GM21381 (cell line): ENCODE measurements around the gene DIP2C.

Source experiments
- ATAC-seq: cut with Tn5 transposase; IDR thresholded peaks from one replicate; pipeline ENCODE4 v1.9.1; 2021; ENCODE audit warnings: mild to moderate bottlenecking, moderate library complexity; ENCODE audit not compliant: unreplicated experiment

DIP2C gene

DNA sequence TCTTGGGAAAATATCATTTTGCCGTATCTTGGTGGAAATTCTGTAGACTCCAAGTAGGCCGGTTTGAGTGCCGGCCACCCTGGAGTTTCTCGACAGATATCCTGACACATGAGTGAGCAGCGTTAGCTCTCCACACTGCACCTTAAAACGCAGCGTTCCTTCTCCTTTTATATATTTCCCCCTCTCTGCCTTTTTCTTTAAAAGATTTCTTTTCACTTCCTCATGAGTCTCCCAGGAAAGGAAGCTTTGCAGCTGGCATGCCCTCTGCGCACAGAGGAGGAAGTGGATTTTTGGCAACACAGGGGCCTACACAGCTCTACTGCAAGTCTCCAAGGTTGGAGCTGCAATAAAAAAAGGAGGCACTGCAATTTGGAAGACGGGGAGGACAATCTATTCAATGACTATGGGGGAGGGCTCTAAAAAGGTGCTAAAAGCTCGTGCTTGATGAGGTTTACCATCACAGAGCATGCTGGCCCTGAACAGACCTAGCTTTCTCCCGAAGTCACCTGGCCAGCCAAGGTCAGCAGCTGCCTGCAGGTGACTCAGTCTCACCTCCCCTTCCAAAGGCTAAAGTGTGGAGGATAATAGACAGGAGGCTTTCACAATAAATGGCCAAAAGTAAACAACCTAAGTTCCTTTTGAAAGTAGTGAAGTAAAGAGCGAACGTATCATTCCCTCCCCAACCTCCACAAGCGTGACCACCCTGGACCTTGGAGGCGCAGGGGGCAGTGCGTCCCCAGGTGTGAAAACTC lies 301.4 kb downstream of the DIP2C start:
- ATAC-seq = no peak

DNA sequence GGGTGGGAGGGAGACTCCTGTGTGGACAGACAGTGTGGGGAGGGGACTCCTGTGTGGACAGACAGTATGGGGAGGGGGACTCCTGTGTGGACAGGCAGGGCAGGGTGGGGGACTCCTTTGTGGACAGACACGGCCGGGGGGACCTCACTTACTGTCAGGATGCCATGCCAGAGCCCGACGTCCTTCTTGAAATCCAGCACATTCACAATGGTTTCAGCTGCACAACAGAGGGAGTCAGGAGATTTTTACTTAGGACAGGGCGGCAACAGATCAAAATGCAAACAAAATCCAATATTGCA lies 301.9 kb downstream of the DIP2C start:
- no peak for ATAC-seq

DNA sequence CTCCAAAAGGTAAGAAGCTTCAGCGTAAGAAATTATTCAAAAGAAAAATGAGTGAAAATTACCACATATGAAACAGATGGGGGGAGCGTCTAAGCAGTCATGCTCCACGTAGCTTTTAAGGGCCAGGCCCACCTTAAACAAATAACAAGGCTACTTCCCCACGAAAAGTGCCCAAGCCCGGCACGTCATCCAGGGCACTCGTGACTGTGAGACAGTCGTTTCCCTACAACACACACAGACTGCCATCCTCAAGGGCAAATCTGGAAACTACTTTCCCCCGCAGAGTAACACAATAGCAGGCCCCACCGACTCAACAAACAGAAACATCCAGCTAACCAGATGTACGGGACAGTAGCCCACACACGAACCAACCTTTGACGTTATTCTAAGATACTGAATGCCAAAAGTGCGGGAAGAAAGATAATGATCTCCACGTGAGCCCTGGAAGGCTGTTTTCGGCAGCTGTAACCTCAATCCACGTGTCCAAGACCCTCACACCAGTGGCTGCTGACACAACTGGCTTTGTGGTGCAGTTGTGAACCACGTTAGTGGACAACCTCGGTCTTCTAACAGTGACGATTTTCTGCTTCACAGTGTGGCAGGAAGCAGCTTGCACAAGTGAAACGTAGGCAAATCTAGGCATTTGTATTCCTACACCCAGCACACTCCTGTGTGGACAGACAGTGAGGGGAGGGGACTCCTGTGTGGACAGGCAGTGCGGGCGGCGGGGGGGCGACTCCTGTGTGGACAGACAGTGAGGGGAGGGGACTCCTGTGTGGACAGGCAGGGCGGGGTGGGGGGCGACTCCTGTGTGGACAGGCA lies 302.5 kb downstream of the DIP2C start:
- ATAC-seq = no peak

DNA sequence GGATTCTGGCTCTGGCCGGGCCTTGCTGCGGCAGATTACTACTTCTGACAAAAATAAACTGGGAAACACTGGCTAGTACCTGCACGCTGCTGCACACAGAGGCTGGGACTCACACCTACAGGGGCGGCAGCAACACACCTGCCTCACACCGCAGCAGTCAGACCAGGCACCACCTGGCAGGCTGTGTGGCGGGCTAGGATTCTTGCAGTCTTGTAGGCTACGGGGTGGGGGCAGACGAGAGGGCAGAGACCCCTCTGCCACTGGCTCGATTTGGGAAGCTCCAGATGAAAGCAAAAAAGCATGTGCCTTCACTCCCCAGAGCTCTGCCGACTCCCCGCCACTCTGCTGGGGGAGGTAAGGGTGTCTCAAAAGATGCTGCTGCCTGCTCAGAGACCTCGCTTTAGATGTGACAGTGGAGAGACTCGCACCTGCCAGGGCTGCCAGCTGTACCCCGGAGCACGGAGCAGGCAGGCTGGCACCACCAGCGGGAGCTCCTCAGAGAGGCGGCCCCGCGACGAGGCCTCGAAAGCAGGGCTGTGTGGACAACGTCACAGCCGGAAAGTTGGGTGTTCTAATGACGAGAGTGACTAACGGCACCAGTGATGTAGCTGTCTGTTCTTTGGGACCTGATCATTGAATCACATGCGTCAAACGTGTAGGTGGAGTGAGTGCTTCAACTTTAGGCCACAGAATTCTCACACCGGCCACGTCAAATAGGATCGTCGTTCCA lies 303.7 kb downstream of the DIP2C start:
- ATAC-seq = no peak

DNA sequence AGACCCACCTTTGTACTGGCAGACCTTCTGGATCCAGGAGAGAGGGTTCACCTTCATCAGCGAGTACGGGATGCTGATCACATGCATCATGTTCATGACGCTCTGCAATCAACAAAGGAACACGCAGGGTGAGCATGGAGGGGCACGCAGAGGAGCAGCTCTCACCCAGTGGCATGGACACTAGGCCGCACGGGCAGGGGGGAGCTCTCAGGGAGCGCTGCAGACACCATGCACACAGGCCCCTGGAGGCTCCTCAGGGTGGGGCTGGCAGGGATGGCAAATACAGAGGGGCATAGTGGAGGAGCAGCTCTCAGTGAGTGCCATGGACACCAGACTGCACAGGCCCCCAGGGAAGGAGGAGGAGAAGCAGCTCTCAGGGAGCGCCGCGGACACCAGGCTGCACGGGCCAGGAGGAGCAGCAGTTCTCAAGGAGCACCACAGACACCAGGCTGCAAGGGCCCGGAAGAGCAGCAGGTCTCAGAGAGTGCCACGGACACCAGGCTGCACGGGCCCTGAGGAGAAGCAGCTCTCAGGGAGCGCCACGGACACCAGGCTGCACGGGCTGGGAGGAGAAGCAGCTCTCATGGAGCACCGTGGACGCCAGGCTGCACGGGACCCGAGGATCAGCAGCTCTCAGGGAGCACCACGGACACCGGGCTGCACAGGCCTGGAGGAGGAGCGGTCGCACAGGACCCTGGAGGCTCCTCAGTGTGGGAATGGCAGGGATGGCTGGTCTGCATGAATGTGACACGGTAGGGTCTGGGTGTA lies 304.7 kb downstream of the DIP2C start:
- ATAC-seq = no peak

DNA sequence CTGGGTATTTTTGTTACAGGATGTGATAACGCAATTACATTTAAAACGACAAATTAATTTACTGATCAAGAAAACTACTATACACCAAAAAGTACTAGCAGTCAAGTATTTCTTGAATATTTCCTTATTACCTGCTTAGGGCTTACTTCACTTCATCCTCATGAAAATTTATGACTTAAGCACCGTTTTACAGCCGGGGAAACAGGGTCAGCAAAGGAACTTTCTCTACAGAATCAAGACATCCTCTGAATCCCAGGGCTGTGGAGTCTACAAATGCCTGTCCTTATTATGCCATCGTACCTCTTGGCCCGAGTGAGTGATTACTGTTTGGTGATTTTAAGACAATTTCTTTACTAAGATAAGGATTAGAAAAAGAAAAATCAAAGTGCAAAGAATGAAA lies 305.9 kb downstream of the DIP2C start:
- no peak for ATAC-seq

DNA sequence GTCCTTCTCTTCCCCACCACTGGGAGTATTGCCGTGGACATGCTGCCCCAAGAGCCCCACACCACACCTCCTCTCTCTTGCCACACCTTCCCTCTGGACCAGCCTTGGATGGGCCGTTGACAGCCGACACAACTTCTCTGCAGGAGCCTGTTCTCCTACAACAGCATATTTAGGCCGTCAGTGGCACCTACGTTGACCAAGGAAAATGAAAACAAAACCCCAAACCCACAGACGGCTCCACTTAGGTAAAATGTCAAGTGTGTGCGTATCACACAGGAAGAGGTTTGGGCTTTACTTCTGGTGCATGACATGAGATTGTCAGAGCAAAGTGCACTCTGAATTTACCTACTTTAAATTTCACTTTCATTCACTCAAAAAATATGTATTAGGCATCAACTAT lies 307.7 kb downstream of the DIP2C start:
- no peak for ATAC-seq

DNA sequence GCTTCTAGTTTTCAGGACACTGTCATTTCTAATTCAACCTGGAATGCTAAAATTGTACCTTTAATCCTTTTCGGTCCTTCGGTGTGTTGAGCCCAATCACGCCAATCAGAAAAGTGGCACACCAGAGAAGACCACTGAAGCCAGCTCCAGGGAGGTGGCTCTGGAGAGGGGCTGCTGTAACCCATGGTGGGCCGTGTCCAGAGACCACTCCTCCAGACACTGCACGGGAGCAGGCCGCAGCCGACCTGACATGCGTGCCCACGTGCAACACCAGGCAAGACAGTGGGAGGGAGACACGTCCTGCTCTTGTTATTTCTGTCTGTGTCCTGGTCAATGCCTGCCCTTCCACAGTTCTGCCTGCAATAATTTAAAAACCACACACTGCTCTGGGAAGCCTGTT lies 308.1 kb downstream of the DIP2C start:
- no peak for ATAC-seq

DNA sequence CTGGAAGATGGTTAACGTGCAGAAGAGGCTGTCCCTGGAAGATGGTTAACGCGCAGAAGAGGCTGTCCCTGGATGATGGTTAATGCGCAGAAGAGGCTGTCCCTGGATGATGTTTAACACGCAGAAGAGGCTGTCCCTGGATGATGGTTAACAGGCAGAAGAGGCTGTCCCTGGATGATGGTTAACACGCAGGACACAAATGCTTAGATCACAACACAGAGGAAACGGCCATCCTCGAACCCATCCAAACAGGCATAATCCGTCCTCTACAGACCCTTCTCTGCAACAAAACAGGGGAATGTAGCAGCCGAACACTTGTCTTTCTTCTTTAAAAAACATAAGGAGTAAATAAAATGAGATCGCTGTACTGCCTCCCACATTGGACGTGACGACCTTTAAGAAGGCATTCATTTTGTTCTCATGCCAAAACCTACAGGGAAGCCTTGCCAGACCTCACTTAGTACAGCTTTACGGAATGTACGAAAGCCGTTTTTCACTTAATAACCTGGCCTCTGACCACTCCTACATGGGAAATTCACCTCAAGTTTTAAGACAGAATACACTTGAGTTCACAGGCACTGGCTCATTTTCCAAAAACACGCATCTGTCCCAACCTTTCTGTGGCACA lies 309.0 kb downstream of the DIP2C start:
- ATAC-seq = no peak

DNA sequence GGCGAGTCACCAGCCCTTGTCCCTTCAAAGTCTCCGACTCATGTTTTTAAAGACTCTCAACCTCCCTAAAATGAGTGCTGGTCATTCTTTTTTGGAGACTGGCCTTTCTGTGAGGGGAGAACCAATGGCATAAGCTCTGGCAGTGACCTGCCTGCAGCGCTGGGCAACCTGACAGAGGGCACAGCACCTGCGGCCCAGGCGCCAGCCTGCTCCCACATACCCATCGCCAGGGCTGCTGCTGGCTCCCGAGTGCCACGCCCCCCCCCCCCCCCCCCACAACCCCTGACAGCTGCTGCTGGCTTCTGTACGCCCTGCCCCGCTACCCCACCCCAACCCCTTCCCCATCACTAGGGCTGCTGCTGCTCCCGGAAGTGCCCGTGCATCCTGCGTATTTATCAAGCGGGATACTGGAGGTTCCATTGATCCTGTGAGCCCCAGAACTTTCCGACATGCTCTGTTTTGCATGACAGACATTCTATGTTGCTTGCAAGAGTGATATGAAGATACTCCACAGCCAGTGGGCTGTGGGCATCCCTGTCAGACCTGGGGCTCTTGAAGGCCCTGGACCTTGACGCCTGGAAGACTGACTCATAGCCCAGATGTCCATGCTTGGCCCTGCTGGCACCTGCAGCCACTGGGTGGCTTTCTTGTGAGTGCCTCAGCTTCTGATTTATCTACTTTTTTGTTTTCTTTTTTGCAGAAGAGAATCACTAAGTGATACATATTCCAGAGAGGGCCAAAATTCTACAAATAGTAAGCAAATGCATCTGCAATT lies 310.4 kb downstream of the DIP2C start:
- no peak for ATAC-seq

DNA sequence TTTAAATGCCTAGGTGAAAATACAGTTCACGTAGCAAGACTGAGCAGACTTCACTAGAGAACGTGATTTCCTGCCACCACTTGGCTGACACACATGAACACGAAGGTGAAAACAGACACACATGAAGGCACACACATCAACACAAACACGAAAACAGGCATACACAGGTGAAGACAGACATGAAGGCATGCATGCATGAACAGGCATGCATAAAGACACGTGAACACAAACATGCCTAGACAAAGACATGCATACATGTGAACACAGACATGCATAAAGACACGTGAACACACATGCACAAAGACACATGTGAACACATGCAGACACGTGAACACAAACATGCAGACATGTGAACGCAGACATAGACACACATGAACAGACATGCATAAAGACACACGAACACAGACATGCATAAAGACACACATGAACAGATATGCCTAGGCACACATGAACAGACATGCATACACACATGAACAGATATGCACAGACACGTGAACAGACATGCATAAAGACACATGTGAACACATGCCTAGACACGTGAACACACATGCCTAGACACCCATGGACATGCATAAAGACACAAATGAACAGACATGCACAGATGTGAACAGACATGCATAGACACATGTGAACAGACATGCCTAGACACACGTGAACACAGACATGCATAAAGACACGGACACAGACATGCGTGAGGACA lies 311.1 kb downstream of the DIP2C start:
- no peak for ATAC-seq

DNA sequence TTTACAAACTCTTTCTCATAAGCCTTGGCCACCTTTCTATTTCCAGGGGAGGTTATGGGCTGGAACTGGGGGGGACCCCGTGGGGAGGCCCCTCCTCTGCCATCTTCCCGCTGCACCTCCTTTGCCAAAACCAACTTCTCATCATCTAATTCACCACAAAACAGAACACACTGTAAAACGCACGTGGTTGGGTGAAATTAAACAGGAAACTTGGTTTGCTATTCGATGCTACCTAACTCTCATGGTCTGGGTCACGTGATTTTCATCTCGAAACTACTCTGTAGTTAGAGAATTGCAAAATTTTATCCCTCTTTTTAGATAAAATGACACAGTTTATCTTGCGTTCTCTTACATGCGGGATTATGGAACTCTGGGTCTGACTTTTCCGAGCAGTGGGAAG lies 312.2 kb downstream of the DIP2C start:
- ATAC-seq = no peak

DNA sequence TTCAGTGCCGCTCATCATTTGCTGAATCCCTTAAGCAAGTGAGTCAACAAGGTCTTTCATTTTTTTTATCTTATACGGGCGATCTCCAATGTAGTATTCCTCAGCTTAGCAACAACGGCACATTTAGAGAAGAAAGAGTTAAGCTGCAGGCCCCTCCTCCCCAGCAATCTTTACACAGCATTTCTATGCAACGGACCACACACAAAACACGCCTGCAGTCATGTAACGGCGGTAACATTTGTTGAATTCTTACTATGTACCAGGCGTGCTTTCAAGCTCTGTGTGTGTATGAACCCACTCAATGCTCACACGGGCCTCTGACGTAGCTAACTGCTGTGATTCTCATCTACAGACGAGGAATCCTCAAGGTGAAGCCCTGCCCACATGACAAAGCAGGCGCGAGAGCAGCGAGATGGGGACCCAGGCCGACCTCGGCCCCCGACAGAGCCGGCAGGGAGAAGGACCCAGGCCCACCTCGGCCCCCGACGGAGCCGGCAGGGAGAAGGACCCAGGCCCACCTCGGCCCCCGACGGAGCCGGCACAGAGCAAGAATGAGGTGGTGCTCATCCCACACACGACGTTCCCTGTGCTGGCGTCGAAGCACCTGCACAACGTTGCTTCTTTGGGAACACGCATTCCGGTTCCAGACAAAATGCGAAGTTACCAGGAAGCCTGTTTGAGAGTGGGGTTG lies 313.5 kb downstream of the DIP2C start:
- no peak for ATAC-seq

DNA sequence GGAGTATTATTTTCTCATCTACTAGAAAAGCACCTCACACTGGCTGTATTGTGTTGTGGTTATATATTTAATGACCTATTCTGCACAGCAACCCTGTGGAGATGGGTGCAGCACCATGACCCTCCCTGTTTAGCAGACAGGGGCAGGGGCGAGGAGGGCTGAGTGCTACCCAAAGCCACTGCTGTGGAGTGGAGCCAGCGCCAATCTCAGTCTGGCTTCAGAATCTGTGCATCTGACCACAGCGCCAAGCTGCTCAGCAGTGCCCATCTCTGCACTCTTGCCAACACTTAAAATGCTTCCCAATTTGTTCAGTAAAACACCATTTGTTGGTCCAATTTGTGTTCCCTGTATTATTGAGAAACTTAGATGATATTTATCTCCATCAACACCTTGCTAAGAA lies 315.1 kb downstream of the DIP2C start:
- ATAC-seq = no peak

DNA sequence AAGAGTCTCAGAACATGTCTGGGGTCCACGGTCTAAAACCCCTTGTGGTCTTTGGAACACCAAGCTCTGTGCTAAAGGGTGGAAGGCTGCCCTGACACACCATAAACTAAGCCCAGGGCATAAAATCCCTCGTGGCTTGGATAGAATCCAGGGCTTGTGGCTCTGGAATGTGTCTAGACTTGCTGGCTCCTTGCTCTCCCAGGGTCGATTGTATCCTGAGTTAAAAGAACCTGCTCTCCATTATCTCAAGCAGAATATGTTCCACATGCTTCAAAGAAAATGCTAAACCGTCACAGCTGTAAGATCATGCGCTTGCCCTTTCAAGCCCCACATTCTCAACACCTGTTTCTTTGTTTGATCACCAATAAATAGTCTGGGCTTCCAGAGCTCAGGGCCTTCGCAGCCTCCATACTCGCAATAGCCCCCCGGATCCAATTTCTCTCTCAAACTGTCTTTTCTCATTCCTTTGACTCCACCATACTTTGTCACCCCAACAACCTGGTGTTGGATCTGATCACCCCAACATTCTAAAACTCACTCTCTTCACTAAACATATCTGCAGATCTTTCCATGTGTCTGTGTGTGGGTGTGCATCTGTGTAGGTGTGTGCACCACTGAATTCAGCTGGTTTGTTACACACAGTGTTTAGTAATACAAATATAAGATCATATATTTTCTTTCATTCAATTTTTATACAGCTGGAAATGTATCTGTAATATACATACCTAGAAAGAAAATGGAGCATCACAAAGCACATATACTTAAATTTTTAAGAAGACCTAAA lies 315.8 kb downstream of the DIP2C start:
- ATAC-seq = no peak

DNA sequence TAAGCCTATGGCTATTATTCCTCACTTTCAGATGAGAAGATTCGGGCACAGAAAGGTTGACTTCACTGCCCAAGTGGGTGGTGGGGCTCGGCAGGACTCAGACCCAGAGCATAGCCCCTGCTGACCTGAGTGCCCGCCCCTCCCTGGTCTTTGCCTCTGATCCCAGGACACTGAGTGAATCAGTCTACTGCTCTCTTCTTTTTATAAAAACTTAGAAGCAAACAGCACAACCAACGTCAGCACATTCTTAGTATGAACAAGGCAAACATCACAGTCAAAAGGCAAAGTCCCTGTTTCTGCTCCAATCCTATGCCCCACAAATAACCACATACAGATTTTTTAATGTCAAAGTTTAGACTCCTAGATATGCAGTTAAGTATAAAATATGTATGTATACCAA lies 316.5 kb downstream of the DIP2C start:
- no peak for ATAC-seq

DNA sequence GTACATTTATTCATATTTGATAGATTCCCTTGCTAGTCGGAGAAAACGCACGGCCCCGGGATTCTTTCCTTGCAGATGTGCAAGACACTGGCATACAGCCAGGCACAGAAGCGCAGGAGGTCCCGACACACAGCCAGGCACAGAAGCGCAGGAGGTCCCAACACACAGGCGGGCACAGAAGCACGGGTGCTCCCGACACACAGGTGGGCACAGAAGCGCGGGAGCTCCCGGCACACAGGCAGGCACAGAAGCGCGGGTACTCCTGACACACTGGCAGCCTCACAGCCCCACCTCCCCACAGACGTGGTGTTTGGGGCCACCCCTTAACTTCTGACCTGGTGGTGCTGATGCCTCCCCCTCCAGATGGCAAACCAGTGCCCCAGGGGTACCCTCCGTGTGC lies 316.9 kb downstream of the DIP2C start:
- ATAC-seq = no peak

DNA sequence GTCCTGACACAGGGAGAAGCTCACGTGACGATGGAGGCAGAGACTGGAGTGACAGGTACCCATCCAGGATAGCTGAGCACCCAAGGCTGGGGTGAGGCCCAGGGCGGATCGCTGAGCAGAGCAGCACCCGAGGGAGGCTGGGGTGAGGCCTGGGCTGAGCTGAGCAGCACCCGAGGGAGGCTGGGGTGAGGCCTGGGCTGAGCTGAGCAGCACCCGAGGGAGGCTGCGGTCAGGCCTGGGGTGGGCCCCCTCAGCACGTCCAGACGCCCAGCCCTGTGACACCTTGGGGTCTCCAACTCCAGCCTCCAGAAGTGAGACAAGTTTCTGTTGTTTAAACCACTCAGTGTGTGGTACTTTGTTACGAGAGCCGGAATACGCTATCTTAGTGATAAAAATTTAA lies 318.0 kb downstream of the DIP2C start:
- ATAC-seq = no peak
